HG02938 (cell line): ENCODE measurements around the gene GP9.

ENCODE experiments used
- ATAC-seq: cut with Tn5 transposase; IDR thresholded peaks from one replicate; pipeline ENCODE4 v1.9.1; 2021; ENCODE audit warnings: mild to moderate bottlenecking, moderate library complexity; ENCODE audit not compliant: unreplicated experiment

GP9 gene

DNA sequence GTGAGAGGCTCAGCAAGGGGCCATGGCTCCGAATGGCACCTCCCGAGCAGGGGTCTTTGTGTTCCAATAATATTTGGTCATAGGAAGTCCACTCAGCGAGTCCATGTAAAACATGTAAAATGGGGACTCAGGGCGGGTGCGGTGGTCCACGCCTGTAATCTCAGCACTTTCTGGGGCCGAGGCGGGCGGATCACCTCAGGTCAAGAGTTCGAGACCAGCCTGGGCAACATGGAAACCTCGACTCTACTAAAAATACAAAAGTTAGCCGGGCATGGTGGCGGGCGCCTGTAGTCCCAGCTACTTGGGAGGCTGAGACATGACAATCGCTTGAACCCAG is 33.1 kb upstream of the GP9 start:
- no peak for ATAC-seq

DNA sequence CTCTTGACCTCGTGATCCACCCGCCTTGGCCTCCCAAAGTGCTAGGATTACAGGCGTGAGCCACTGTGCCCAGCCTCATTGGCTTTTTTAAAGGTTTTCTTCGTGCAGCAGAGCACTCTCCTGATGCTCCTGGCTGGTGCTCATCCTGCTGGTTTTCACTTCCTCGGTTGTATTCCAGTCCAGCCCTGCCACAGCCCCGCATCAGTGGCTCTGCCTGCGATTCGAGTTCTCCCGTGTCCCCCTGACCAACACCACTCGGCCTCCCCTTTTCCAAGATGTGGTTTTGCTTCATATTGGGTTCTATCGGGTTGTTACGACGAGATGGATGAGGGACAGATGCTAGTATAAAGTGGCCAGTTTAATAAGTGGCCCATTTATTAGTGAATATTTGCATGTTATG is 31.7 kb upstream of the GP9 start:
- no peak for ATAC-seq

DNA sequence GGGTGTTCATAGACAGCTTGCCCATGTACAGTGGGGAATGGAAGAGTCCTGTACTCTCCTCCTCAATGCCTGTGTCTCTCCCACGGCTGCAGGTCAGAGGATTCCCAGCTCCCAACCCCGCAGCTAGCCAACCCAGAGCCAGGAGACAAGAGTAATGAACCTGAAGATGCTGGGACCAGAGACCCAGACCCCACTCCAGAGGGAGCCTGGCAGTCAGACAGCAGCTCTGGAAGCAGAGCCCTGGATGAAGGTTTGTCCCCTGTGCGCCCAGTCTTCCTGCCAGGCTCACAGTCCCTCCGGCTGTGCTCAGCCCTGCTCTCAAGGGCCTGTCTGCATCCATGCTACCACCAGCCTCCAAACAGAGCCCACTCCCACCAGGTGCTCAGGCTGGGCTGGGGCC is 30.0 kb upstream of the GP9 start:
- ATAC-seq: no peak

DNA sequence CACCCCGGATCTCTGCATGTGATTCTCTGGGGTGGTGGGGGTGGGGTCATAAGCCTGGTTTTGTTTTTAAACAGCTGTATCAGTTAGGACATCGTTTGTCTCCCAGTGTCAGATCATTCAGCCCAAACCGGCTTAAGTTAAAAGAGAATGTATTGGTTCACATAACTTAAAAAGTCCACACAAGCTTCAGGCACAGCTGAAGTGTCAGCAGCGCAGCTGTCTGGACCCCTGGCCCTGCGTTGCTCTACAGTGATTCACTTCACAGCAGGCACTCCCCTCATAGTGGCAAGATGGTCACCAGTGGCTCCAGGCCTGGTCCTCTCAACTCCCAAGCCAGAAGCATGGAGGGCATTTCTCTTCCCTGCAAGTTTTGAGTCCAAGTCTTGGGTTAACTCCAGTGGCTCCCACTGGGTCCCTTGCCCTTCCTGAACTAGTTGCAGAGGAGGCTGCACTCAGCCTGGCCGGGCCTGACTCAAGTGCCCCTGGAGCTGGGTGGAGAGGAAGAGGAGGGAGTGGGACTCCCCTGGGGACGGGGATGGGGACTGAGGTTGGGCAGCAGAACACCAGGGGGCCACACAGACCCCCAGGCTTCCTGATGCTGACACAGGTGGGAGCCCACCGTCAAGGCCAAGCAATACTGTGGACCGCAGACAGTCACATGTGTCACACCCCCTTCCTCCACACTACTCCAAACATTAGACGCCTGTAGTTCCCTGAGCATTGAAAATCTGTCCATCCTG is 28.9 kb upstream of the GP9 start:
- ATAC-seq: no peak

DNA sequence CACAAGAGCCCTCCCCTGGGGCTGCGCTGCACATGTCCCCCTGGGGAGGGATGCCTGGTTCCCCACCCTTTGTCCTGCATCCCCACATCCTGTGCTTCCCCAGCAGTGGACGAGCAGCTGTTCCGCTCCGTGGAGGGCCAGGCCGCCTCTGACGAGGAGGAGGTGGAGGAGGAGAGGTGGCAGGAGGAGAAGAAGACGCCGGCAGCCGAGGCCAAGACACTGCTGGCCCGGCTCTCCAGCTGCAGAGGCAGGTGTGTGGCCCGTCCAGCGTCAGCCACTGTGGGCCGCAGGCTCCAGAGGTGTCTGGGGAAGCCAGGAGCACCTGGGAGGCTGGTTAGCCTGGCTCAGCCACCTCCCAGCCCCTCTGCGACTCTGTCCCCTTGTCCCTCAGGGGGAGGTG is 27.9 kb upstream of the GP9 start:
- no peak for ATAC-seq

DNA sequence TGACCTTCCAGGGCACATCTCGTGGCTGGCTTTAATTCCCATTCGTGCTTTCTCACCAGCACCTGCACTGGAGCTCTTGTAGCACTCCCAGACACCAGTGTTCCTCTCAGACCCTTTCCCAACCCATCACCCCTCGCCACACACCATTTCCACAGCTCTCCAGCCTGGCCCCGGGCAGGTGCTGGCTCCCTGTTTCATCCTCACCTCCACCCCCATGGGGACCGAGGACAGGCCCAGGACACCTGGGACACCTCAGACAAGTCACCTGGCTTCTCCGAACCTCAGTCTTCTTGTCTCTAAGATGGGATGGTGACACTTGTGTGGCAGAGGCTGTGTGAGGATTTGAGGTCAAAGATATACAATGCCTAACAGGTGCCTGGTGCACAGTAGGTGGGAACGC is 27.4 kb upstream of the GP9 start:
- ATAC-seq: no peak

DNA sequence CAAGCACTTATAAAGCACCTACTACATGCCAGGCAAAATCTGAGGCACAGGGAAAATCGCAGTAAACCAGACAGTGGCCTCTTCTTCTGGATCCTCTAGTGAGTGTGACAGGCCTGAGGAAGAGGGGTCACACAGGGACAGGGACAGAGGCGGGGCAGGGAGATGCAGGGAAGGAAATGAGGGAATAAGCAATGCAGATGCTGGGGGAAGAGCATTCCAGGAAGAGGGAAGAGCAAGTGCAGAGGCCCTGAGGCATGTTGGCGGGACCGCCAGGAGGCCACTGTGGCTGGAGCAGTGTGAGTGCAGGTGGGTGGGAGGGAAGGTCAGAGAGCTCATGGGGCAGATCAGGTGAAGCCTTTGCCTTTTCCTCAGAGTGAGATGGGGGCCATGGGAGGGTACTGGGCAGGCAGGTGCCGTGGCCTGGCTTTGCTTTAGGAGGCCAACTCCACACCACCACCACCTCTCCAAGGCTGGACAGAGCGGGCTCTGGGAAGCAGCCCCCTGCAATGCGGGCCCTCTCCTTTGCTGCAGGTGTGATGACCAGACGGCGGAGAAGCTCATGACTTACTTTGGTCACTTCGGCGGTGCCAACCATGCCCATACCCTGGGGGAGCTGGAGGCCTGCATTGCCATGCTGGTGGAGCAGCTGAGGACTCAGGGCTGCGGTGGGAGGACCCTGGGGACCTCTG is 26.8 kb upstream of the GP9 start:
- ATAC-seq: no peak

DNA sequence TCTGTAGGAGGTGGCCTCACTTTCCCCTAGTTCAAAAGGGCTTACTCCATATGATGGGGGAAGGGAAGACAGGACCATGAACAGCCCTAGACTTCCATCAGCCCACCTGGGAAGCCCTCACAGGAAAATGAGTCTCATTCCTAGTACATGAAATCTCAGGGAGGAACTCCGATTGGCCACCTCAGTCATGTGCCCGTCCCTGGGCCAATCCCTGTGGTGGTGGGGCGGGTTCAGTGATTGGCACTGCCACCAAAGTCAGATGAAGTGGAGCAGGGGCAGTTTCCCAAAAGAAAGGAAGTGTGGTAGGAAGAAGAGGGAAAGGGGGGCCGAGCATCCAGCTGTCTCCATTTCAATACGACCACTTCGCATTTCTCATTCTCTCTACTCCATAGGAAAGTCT is 25.9 kb upstream of the GP9 start:
- no peak for ATAC-seq

DNA sequence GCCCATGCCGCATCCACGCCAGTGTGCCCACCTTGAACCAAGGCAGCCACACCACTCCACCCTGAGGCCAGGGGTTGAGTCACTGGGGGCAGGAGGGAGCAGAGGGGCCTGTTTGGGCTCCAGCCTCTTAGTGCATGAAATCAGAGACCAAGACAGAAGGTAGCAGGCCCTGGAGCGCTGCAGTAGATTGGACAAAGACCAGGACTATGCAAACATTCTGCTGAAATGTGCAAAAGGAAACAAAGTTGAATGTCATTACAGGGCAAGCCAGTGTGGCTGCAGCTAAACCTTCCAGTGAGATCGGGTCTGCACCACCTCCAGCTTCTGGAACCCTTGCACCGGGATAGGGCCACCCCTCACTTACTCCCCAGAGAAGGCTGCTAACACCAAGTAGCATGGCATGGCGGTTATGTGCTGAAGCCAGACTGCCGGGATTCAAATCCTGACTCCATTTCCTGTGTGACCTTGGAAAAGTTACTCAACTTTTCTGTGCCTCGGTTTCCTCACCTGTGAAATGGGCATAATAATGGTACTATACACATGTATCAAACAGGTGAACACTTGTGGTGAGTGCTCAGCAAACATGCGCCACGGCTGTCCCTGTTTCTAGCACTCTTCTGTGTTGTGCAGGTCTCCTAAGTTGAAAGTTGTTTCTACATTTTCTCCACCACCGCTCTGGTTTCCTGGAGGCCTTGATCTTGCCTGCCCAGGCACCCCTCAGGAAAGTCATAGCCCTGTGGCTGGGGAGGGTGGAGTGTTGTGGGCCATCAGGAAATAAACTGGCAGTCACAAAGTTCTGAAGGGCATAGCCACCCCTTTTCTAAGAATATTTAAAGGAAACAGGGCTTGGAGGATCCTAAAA is 25.0 kb upstream of the GP9 start:
- no peak for ATAC-seq

DNA sequence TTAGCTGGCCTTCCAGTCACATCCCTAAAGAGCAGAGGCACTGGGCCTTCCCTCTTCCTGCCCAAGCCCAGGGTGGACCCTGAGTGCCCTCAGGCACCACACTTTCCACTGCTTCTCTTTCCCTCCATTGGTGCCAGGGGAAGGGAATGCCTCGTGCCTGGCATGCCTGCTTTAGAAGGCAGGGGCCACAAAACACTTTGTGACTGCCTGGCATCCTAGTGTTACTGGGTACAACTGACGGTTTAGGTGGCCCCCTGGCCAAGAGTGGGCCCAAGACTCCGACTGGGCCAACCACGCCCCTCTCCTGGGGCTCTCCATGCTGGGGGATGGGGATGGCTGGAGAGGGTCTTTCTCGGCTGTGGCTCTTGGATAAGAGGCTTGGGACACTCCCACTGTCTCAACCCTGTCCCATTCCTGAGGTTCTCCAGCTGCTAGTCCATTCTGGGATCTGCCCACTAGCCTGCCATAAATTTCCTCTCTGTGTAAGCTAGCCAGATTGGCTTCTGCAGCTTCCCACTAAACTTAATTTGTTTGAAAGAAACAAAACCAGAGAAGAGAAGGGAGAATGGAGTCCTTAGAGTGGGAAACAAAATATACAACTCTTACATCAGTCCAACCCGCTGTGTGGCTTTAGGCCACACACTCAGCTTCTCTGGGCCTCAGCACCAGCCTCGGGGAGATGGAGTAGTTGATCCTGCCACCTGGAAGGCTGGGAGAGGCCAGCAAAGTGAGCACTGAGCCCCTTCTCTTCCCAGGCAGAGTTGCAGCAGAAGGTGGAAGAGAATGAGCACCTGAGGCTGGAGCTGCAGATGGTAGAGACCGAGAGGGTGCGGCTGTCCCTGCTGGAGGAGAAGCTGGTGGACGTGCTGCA is 24.1 kb upstream of the GP9 start:
- ATAC-seq: no peak

DNA sequence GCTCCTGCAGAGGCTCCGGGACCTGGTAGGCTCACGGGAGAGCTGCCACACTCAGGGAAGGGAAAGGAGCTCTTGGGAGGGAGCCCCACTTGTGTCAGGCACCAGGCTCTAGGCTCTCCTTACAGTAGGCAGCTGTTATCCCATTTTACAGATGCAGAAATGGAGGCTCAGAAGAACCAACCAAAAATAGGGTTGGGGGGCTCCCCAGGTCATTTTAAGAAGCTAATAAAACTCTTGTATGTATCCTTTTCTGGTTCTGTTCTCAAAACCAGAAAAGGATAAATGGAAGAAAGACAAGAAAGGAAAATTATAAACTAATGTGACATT is 23.5 kb upstream of the GP9 start:
- ATAC-seq: no peak

DNA sequence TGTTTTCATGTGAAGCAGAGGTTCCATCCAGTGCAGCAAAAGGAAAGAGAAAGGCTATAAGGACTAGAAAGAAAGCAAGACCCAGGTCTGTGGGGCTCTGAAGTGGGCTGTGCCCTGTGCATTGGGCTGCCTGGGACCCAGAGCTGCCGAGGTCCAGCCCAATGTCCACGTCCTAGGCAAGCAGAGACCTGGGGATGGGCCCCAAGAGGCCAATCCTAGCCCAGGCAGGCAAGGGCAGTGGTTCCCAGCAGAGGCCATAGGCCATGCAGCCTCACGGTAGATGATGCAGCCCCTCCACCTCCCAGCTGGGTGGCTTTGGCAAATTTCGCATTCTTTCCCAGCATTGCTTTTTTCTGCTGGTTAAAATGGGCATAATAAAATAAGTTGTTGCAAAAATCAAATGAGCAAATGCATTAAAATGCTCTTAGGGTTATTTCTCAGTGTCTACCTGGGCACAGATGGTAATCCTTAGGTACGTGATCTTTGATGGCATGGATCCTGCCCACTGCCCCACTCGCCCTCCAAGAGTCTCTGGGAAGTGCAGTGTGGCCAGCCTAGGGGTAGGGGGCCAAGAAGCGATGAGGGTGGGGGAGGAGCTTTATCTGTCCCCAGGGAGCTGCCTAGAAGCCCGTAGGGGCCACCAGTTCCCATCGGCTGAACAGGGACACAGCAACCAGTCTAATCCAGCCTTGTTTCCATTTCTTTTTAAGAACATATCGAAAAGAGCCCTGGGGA is 22.3 kb upstream of the GP9 start:
- ATAC-seq: no peak

DNA sequence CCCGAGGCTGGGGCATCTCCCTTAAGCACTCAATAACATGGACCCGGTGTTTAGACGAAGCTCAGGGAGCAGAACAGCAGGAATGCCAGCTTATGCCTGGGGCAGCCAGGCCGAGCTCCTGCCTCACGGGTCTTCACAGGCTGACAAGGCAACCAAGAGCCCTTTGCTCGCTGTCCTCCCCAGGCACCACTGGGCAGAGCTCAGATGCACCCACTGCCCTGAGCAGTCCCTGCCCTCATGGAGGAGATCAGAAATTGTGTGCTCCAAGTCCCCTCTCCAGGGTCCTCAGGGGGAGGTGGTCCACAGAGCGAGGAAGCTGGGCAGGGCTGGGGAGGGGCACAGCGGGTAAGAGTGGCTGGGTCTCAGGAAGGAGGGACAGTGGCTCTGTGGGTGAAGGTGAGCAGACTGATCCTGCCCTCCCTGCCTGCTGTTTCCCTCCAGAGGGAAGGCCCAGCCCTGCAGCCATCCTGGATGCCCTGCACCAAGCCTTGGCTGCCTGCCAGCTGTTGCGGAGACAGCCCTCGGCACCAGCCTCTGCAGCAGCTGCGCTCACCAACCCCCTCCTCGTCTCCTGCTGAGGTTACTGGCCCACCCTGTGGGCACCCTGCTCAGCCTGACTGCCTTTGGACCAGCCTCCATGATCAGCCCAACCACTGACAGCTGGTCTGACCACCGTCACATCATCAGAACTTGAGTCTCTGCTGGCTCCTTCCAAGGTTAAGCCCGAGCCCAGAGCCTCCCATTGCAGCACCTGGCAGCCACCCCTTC is 21.1 kb upstream of the GP9 start:
- ATAC-seq: no peak

DNA sequence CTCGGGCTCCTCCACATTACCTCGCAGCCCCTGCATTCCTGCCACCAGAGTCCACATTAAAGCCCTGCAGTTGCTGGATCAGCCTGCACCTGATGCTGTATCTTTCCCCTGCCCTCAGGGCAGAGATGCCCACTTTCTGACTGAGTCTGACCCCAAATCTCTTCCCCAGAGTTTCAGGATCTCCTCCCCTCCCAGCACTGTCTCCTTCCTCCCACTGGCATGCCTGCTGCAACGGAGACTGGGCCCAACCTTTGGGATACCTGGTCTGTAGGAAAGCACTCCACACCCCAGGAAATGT is 20.6 kb upstream of the GP9 start:
- ATAC-seq: no peak

DNA sequence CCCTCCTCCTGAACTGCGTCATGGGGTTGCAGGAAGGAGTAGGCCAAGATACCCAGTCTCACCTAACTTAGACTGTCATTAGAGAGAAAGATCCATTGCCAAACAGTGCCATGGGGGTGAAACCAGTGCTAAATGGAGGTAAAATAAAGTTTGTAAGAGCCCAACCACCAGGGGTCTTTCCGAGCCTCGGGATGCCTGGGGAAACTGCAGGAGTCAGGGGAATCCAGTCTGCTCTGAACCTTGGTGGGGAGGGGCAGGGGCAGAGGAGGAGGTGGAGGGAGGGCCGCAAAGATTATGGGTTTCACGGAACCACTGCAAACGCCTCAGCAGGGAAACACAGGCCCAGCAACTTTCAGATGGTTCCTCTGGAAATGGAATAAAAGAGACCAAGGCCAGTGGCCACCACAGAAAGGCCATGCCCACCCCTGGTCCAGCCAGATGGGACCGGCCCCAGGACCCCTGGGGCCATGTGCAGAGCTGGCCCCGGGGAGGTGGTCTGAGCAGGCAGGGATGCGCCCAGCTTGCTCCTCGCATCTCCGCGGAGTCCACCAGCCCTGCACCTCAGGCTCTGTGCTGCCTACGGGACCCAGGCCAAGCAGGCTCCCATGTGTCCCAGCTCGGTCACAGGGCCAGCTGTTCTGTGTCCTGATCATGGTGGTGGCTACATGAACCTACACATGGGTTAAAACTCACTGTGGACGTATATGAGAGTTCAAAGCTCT is 19.8 kb upstream of the GP9 start:
- no peak for ATAC-seq

DNA sequence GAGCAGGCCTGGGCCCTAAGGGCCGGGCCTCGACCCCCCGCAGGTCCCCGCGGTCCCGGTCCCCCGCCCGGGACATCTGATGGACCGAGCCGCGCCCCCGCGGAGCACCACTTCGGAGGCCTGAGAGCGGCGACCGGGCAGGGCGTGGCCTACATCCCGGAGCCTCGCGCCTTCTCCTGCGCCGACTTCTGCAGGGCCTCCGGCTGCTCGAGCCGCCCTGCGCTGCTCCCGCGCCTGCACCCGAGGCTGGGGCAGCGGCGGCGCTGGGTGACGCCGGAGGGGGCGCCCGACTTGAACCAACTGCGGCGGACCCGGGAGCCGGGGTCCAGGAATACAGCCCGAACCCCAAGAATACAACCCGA is 14.9 kb upstream of the GP9 start:
- ATAC-seq: no peak

DNA sequence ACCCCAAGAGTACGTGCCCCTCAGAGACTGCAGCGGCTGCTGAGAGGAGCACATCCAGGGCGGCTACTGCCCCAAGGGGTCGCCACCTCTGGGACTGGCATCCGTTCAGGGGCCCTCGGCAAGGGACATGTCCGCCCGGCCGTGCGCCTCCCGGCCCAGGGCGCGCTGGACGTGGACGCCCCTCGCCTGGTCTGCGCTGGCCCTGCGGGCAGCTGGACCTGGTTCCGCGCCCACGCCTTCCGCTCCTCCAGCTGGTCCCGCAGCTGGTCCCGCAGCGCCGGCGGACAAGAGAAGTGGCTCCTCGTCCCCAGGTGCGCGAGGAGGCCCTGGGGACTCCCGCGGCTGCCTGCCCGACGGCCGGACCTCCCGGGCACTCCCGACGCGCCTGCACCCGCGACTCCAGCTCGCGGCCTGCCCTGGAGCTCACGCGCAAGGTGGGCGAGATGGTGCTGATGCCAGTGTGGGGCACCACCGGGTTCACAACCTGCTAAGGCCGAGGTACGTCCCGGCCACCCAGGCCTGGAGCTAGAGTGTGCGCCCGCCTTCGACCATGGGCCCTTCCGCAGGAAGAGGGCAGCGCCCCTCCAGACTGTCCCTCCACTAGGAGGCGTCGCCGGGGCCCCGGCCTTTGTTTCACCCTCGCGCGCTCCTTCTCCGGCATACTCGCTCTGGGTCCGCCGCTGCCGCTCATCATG is 14.4 kb upstream of the GP9 start:
- no peak for ATAC-seq

DNA sequence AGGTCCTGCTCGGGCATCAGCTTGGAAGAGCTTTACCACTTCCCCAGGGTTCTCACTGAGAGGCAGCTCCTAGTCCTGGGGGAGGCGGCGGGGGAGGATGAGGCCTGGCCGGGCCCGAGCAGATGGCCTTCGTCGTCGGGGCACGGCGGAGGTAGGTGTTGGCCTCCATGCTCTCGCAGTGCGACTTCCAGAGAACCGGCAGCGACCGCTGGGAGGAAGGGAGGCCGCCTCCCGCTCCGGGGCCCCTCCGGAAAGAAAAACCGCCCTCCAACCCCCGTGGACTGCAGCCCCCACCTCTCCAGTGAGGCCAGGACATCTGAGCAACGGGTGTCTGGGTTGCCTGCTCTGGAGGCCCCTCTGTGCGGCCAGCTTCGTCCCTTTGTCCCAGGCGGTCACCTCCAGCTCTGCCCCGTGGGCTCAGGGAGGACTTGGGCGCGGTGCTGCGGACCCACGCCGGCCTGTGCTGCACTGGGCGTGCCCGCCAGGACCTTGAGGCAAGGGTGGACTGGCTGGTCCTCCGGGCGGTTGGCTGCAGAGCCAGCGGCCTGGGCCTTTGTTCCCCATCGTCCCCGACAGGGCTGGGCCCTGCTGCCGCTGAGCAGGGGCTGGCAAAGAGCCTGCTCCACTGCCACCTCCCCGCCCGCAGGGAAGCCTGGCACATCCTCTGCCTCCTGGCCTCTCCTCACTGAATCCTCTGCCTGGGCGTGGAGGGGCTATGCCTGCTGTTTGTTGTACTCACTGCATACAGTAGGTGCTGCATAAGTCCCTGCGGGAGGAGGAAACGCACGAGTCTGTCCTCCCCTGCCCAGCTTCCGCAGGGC is 13.6 kb upstream of the GP9 start:
- ATAC-seq: no peak
